T-helper 1 cell treated with Interleukin-12 subunit alpha and Interleukin-12 subunit beta and Interleukin-4 antibody, amounts not matched to agents 30 μg/mL and 1 μg/mL, for 36 hours (primary cell): ENCODE data around the gene TUT1.

Experiments
- H3K27ac Mint-ChIP-seq: one replicate; pipeline ENCODE4 v1.8.0; 2021; ENCODE audit warnings: mild to moderate bottlenecking, mixed read lengths
- H3K27me3 Mint-ChIP-seq: one replicate; pipeline ENCODE4 v1.8.0; 2021; ENCODE audit warnings: low read depth, mixed read lengths
- H3K36me3 Mint-ChIP-seq: one replicate; pipeline ENCODE4 v1.8.0; 2021; ENCODE audit warnings: low read depth, mixed read lengths
- H3K4me1 Mint-ChIP-seq: one replicate; pipeline ENCODE4 v1.8.0; 2021; ENCODE audit warnings: low read depth, mixed read lengths
- H3K4me3 Mint-ChIP-seq: one replicate; pipeline ENCODE4 v1.8.0; 2021; ENCODE audit warnings: mild to moderate bottlenecking, moderate library complexity, mixed read lengths
- H3K9me3 Mint-ChIP-seq: one replicate; pipeline ENCODE4 v1.8.0; 2021; ENCODE audit warnings: mixed read lengths

Gene TUT1

GRCh38 chr11:62539238-62539925 is 51.9 kb downstream of the TUT1 start:
- peaks cover 20% of the 10 kb centered on the region for H3K36me3 Mint-ChIP-seq
- no peak overlapping the region for H3K4me3 Mint-ChIP-seq
- H3K4me1 Mint-ChIP-seq: peaks cover 54% of the 10 kb centered on the region
- peak overlapping the region; percentile 20 for H3K27ac Mint-ChIP-seq
- no peaks in the 10 kb centered on the region for H3K27me3 Mint-ChIP-seq
- H3K9me3 Mint-ChIP-seq: no peaks in the 10 kb centered on the region

- Mint-ChIP-seq H3K4me1 (peaks cover 49% of the 10 kb centered on the region), H3K27me3 (no peaks in the 10 kb centered on the region), H3K36me3 (peaks cover 22% of the 10 kb centered on the region), H3K4me3 (peak overlapping the region; percentile 25), H3K27ac (peak overlapping the region; percentile 20), H3K9me3 (no peaks in the 10 kb centered on the region)
These were observed 52.7 kb downstream of the TUT1 start for GRCh38 chr11:62538470-62539237.

GRCh38 chr11:62536301-62536957 is 54.9 kb downstream of the TUT1 start:
- H3K27me3 Mint-ChIP-seq: no peaks in the 10 kb centered on the region
- no peak overlapping the region for H3K4me3 Mint-ChIP-seq
- H3K27ac Mint-ChIP-seq: peak overlapping the region; percentile 57
- peaks cover 30% of the 10 kb centered on the region for H3K4me1 Mint-ChIP-seq
- H3K36me3 Mint-ChIP-seq: peaks cover 35% of the 10 kb centered on the region
- H3K9me3 Mint-ChIP-seq: no peaks in the 10 kb centered on the region

- Mint-ChIP-seq H3K27ac (no peak overlapping the region), H3K36me3 (peaks cover 41% of the 10 kb centered on the region)
These were observed 55.5 kb downstream of the TUT1 start for GRCh38 chr11:62535802-62536201.

GRCh38 chr11:62534779-62535545 is 56.4 kb downstream of the TUT1 start:
- Mint-ChIP-seq H3K27me3 (no peaks in the 10 kb centered on the region), H3K4me1 (peaks cover 25% of the 10 kb centered on the region), H3K9me3 (no peaks in the 10 kb centered on the region), H3K36me3 (peaks cover 49% of the 10 kb centered on the region), H3K27ac (no peak overlapping the region), H3K4me3 (no peak overlapping the region)

More at GRCh38 chr11:62535802-62536201, 55.5 kb downstream of the TUT1 start:
- Mint-ChIP-seq H3K27me3 (no peaks in the 10 kb centered on the region), H3K4me3 (no peak overlapping the region), H3K4me1 (peaks cover 25% of the 10 kb centered on the region), H3K9me3 (no peaks in the 10 kb centered on the region)

GRCh38 chr11:62532096-62532495 is 59.2 kb downstream of the TUT1 start:
- no peaks in the 10 kb centered on the region for H3K27me3 Mint-ChIP-seq
- H3K9me3 Mint-ChIP-seq: no peaks in the 10 kb centered on the region
- H3K36me3 Mint-ChIP-seq: peaks cover 74% of the 10 kb centered on the region
- H3K4me3 Mint-ChIP-seq: no peak overlapping the region
- peaks cover 16% of the 10 kb centered on the region for H3K4me1 Mint-ChIP-seq
- H3K27ac Mint-ChIP-seq: no peak overlapping the region
